NCI-H1417 treated with DMSO at 0.1 percent for 48 hours (cell line): Measurements from ENCODE around the gene UBASH3B.
"Not testable (repeated sequence)": the region's sequence is repeated elsewhere in the genome, so short reads cannot be mapped to it uniquely, and the experiment has no call there.

Experiments
- DNase-seq: peaks from one replicate; lab custom pipeline; 2025; lab: John Stamatoyannopoulos, UW

UBASH3B gene

GRCh38 chr11:122813176-122813893 is 157.8 kb downstream of the UBASH3B start:
- no peak for DNase-seq

DNA sequence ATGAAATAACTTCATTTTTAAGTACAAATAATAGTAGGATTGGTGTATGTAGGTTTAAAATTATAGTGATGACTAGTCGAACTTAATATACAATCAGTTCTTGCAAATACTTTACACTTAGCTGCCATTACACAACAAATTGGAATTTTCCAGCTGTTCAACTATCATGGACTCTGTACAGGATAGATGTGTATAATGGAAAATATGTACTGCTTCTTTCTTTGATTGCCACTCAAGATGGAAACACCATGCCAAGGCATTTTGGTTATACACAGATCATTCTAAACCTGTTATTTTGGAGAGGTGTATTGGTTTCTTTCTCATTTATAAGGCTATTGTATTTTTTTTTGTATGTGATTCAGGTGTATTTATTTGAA is 158.4 kb downstream of the UBASH3B start:
- DNase-seq = no peak

DNA sequence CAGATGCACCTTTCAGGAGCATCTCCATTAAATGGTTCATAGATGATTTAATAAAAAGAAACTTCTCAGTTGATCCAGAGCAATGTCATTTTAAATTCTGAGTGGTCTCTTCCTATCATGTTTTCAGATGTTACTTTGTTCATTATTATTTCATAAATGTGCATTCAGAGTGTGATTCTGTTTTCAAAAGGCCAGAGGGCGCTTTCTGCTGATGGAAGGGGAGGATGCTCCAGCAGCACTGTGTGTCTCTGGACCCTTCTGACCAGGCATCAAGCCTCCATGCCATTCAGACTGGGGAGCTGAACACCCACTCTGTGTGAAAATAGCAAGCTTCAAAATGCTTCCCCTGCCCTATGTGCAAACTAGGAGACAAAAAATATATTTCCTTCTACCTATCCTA is 158.9 kb downstream of the UBASH3B start:
- DNase-seq = no peak

DNA sequence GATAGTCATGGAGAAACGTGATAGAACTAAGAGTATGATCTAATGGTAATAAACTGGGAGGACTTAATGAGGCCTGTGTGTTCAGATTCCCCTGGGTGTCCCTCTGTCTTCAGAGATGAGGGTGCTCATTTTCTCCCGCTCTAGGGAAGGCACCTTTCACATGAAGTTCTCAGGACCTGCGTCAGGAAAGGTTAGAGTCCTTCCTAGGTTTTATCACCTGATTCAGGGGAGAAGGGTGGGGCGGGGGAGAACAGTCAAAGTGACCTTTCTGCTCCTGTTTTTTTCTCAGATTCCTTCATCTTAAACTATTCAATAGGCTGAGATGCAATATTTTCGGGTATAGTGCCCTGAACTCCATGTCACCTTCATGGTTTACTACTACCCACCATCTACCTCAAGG is 160.4 kb downstream of the UBASH3B start:
- DNase-seq = no peak

DNA sequence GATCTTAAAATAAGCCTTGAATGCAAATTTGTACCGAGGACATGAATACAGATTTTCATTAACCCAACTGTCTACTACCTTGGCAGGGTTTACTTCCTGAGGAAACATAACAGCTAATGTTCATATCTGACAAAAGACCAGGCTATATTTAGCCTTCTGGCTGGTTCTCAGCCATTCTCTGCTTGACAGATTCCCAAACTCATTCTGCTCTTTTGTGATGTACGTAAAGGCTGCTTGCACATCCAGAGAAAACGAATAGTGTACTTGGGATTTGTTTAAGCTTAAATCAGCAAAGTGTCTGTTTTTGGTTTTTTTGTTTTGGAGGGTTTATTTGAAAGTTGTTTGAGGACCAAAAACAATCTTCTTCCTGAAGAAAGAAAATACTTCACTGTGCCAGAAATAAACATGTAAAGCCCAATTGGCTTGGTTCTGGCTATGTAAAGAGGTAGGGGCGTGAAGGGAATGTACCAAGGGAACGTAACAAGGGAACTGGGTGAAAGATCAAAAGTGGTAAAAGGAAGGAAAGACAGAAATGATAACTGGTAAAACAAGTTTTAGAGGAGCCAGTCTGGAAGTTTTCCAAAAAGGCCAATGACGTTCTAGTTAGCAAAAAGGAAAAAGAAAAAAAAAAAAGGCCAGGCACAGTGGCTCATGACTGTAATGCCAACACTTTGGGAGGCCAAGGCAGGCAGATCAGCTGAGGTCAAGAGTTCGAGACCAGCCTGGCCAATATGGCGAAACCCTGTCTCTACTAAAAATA is 161.4 kb downstream of the UBASH3B start:
- DNase-seq = no peak

GRCh38 chr11:122820158-122820557 is 164.6 kb downstream of the UBASH3B start:
- no peak for DNase-seq

- no peak for DNase-seq
These were observed 165.6 kb downstream of the UBASH3B start for GRCh38 chr11:122821169-122821568.

DNA sequence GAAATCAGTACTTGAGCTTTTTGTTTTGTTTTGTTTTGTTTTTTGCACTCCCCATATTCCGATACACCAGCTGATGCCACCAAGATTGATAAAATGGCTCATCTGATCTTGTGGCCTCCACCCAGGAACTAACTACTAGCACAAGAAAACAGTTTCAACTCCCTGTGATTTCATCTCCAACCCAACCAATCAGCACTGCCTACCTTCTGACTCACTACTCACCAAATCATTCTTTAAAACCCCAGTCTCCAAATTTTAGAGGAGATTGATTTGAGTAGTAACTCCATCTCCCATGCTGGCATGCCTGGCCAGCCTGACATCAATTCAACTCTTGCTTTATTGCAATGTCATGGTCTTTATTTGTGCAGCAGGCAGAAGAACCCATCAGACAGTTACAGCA is 166.7 kb downstream of the UBASH3B start:
- DNase-seq = no peak

DNA sequence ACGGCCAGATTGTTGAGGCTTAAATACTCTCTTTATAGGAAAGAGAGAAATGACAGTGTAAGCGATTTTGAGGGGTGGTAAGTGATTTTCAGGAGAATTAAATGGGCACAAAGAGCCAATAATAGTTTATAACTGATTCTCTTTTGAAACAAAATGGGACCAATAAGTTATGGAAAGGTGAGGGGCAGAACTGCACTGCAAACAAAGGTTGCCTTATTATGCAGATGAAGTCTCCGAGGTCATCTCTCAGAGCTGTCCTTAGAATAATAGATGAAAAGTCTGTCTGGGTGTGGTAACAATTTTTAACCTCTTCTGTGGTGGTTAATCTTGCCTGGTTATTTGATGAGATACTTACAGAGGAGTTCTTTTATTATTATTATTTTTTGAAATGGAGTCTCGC is 168.0 kb downstream of the UBASH3B start:
- DNase-seq = no peak

GRCh38 chr11:122829371-122829770 is 173.8 kb downstream of the UBASH3B start:
- DNase-seq = not testable (repeated sequence)

DNA sequence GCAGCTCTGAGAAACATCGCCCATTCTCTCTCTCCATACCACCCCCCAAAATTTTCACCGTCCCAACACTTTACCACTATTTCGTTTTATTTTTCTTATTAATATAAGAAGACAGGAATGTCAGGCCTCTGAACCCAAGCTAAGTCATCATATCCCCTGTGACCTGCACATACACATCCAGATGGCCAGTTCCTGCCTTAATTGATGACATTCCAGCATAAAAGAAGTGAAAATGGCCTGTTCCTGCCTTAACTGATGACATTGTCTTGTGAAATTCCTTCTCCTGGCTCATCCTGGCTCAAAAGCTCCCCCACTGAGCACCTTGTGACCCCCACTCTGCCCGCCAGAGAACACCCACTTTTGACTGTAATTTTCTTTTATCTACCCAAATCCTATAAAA is 176.8 kb downstream of the UBASH3B start:
- not testable (repeated sequence) for DNase-seq

GRCh38 chr11:122832721-122833470 is 177.4 kb downstream of the UBASH3B start:
- no peak for DNase-seq

GRCh38 chr11:122833846-122834464 is 178.4 kb downstream of the UBASH3B start:
- no peak for DNase-seq

GRCh38 chr11:122836916-122837315 is 181.4 kb downstream of the UBASH3B start:
- DNase-seq = no peak

GRCh38 chr11:122837528-122838346 is 182.2 kb downstream of the UBASH3B start:
- no peak for DNase-seq

DNA sequence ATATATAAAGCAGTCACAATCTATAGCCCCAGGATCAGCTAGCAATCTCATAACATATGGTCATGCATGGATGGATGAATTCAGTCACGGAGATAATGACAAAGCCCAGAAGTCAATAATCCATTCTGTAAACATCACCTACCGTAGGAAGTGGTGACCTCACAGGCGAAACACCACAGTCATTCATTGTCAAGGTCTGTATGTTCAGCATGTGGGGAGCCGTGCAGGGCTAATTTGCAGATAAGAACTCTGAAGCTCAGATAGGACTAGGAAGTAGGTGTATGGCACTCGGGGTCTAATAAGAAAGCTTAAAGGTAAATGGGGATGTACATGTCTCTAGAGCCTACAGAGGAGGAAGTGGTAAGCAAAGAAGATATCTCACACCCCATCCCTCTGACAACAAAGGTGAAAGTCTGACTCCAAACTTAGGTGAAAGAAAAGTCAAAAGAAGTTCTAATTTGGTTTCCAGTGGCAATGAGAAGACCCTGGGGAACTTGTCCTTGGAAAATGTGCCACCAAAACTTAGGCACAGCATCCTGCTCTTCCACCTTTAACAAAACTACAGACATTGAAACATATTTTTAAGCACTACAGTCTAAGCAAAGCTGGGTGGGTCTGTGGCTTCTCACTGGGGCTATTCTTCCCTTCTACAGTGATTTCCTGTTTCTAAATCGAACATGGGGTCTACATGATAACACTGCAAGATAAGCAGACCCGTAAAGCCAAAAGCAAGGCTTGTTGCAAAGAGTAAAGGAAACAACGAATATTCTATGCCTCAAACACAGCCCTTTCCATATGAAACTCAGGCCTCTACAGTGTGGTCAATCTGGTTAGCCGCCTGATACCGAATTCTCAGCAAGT is 188.0 kb downstream of the UBASH3B start:
- DNase-seq = peak; percentile 35

DNA sequence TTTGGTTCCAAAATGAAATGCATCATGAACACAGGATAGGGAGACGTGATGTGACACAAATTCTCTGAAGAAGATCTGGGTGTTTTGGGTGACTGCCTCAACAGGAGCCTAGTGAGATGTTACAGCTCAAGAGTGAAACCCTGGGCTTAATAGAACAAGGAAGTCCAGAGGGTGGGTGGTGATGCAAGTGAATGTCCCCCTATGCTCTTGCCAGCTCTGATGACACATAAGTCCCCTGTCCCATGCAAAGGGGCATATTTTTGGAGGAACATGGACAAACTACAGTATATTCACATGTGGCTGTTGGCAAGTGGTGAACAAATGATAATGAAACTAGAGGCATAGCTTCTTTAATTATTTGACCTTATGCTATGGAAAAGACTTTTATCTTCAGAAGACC is 191.9 kb downstream of the UBASH3B start:
- no peak for DNase-seq

GRCh38 chr11:122848186-122848585 is 192.7 kb downstream of the UBASH3B start:
- no peak for DNase-seq

DNA sequence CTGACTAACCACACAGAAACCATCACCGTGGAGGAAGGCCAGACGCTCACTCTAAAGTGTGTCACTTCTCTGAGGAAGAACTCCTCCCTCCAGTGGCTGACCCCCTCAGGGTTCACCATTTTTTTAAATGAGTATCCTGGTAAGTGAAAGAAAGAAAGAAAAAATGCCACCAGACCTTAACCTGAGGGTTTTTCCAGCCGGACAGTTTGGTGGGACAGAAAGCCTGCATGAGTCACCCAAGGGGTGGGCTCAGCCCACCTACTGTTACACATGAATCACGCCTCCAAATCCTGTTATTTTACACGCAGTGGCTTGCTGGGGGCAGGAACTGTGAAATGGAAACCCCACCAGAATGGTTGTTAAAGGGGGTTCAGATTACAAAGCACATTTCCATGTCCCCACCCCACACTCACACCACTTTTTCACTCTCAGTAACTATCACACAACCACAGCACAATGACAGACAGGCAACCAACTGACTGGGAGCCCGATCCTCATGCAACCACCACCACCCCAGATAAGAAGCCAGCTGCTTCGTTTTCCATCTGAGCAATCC is 194.6 kb downstream of the UBASH3B start:
- DNase-seq = no peak

- DNase-seq = no peak
These were observed 195.9 kb downstream of the UBASH3B start for GRCh38 chr11:122851366-122851966.
